GM19043 (cell line): Measurements from ENCODE around the gene MAP3K20.
"Not testable (repeated sequence)": the region's sequence is repeated elsewhere in the genome, so short reads cannot be mapped to it uniquely, and the experiment has no call there.

Experiments
- ATAC-seq: cut with Tn5 transposase; IDR thresholded peaks from one replicate; pipeline ENCODE4 v1.9.1; 2021; ENCODE audit warnings: low read depth; ENCODE audit not compliant: unreplicated experiment

MAP3K20 gene

GRCh38 chr2:173151671-173152401, 76.2 kb downstream of the MAP3K20 start:
- peak; percentile 73 for ATAC-seq

- no peak for ATAC-seq
Observed at GRCh38 chr2:173153301-173153885, 77.7 kb downstream of the MAP3K20 start.

- ATAC-seq = no peak
Observed at GRCh38 chr2:173157676-173158293, 82.1 kb downstream of the MAP3K20 start.

GRCh38 chr2:173159791-173160463, 84.3 kb downstream of the MAP3K20 start:
- ATAC-seq = no peak

GRCh38 chr2:173160618-173161017, 85.0 kb downstream of the MAP3K20 start:
- ATAC-seq = no peak

- ATAC-seq = no peak
Observed at GRCh38 chr2:173161040-173161439, 85.4 kb downstream of the MAP3K20 start.

- ATAC-seq = no peak
Observed at GRCh38 chr2:173161507-173161906, 85.9 kb downstream of the MAP3K20 start.

- not testable (repeated sequence) for ATAC-seq
Observed at GRCh38 chr2:173163357-173163756, 87.7 kb downstream of the MAP3K20 start.

- ATAC-seq = no peak
Observed at GRCh38 chr2:173164396-173164795, 88.8 kb downstream of the MAP3K20 start.

- ATAC-seq = no peak
Observed at GRCh38 chr2:173165443-173166238, 90.0 kb downstream of the MAP3K20 start.

- no peak for ATAC-seq
Observed at GRCh38 chr2:173171321-173171720, 95.7 kb downstream of the MAP3K20 start.

- no peak for ATAC-seq
Observed at GRCh38 chr2:173171924-173172643, 96.4 kb downstream of the MAP3K20 start.

GRCh38 chr2:173174339-173174738, 98.7 kb downstream of the MAP3K20 start:
- not testable (repeated sequence) for ATAC-seq

GRCh38 chr2:173175222-173175621, 99.6 kb downstream of the MAP3K20 start:
- no peak for ATAC-seq

- ATAC-seq = no peak
Observed at GRCh38 chr2:173181982-173182381, 106.3 kb downstream of the MAP3K20 start.

- no peak for ATAC-seq
Observed at GRCh38 chr2:173184031-173185004, 108.7 kb downstream of the MAP3K20 start.

- ATAC-seq = no peak
Observed at GRCh38 chr2:173185437-173185836, 109.8 kb downstream of the MAP3K20 start.

GRCh38 chr2:173187941-173188788, 112.5 kb downstream of the MAP3K20 start:
- no peak for ATAC-seq
